Activated naive CD8-positive, alpha-beta T cell treated with anti-CD3 and anti-CD28 coated beads, Interleukin-2, amount 50 U/mL, for 24 hours (primary cell): Measurements from ENCODE around the gene ATXN7L3.

Experiments
- ATAC-seq: fragments of 150-1000 bp; cut with Tn5 transposase; one replicate; pipeline ENCODE4 v1.10.0; 2021
- DNase-seq: peaks from one replicate; pipeline ENCODE4 v3.0.0; 2021
- H3K27ac Mint-ChIP-seq: one replicate; pipeline ENCODE4 v1.8.0; 2021; ENCODE audit warnings: mild to moderate bottlenecking, mixed read lengths
- H3K27me3 Mint-ChIP-seq: one replicate; pipeline ENCODE4 v1.8.0; 2021; ENCODE audit warnings: mixed read lengths
- H3K36me3 Mint-ChIP-seq: one replicate; pipeline ENCODE4 v1.8.0; 2021; ENCODE audit warnings: low read depth, mixed read lengths
- H3K4me1 Mint-ChIP-seq: one replicate; pipeline ENCODE4 v1.8.0; 2021; ENCODE audit warnings: mixed read lengths
- H3K4me3 Mint-ChIP-seq: one replicate; pipeline ENCODE4 v1.8.0; 2021; ENCODE audit warnings: mild to moderate bottlenecking, moderate library complexity, mixed read lengths
- H3K9me3 Mint-ChIP-seq: one replicate; pipeline ENCODE4 v1.8.0; 2021; ENCODE audit warnings: mixed read lengths

ATXN7L3 gene

DNA sequence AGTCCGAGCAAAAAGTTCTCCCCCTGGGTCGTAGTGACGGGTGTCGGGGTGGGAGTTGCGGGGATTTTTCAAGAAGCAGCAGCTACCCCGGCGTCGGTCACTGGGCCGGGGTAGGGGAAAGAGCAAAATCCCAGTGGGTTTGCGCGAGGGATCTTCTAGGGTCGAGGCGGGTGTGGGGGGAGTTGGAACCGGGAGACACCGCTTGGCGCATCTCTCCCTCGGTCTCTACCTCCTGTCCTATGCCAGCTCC lies 22.1 kb upstream of the ATXN7L3 start:
- Mint-ChIP-seq H3K36me3 (peaks cover 9% of the 10 kb centered on the region), H3K27ac (peak overlapping the region; percentile 86), H3K27me3 (no peaks in the 10 kb centered on the region), H3K9me3 (no peaks in the 10 kb centered on the region), H3K4me3 (peak overlapping the region; percentile 89), H3K4me1 (peaks cover 24% of the 10 kb centered on the region)
- DNase-seq (no peak), ATAC-seq (no peak)

DNA sequence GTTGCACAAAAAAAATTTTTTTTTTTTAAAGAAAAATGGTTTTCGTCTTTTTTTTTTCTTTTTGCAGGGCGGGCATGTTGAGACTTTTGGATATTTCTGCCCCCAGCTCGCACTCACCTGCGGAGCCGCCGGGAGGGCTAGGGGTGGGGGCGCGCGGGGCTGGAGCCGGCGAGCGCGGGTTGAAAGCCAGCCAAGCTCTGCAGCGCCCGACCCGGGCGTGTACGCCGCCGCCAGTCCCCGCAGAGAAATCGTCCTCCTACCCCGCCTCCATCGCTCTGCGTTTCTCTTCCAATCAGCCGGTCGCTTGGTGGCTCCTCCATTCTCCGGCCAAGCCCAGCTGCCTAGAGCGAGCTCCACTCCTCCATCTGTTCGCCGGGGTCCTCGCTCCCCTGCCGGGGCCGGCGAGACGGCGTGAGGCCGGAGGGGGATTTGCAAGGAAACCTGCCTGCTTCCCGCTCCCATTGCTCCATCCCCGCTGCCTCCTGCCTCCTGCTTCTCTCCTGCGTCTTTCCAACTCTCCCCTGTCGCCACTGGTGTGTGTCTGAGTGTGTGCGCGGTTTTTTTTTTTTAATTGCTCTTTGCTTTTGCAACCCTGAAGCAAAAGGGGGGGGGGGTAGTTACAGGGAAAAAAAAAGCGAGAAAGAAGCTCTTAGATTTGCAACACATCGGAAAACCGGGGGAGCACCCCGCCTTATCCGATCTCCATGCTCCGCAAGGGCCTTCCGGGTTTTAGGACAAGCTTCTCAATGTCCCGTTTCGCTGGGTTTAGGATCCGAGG lies 21.6 kb upstream of the ATXN7L3 start:
- H3K4me3 Mint-ChIP-seq = peak overlapping the region; percentile 89
- DNase-seq = peak; percentile 73
- peaks cover 30% of the 10 kb centered on the region for H3K4me1 Mint-ChIP-seq
- peak overlapping the region; percentile 86 for H3K27ac Mint-ChIP-seq
- H3K36me3 Mint-ChIP-seq = peaks cover 14% of the 10 kb centered on the region
- H3K9me3 Mint-ChIP-seq = no peaks in the 10 kb centered on the region
- H3K27me3 Mint-ChIP-seq = no peaks in the 10 kb centered on the region
- peak; percentile 18 for ATAC-seq

DNA sequence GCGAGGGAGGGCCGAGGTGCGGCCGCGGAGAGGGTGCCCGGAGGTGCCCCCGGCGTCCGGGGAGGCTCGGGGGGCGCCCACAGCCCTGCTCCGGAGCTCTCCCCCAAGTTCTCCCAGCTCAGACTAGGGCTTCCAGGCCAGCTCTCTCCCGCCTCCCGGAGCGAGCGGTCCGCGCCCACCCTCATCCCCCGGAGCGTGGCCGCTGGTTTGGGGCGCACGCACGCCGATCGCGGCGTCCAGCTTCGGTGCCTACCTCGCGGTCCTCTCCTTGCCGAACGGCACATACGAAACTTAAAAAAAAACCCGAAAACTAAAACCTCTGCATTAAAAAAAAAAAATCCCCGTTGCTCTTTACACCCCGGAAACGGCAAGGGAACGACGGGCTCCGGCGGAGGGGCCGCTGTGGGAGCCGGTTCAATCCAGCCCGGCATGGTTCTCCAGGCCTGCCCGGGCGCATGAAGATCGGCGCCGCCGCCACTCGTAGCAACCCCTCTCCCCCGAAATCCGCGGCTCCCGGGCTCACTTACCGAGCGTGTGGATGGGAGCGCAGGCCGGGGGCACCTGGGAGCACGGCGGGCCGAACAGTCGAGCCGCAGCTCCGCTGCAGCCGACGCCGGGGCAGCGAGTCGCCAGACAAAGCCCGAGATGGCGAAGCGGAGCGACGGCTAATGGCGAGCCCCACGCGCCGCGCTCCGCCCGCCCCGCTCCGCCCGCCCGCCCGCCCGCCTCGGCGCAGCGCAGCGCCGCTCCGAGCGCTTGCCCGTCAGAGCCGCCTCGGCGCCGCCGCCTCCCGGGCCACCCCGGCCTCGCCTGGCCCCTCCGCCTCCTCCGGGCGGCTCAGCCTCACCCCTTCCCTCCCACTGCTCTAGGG lies 20.8 kb upstream of the ATXN7L3 start:
- H3K4me1 Mint-ChIP-seq = peaks cover 38% of the 10 kb centered on the region
- DNase-seq = peak; percentile 62

DNA sequence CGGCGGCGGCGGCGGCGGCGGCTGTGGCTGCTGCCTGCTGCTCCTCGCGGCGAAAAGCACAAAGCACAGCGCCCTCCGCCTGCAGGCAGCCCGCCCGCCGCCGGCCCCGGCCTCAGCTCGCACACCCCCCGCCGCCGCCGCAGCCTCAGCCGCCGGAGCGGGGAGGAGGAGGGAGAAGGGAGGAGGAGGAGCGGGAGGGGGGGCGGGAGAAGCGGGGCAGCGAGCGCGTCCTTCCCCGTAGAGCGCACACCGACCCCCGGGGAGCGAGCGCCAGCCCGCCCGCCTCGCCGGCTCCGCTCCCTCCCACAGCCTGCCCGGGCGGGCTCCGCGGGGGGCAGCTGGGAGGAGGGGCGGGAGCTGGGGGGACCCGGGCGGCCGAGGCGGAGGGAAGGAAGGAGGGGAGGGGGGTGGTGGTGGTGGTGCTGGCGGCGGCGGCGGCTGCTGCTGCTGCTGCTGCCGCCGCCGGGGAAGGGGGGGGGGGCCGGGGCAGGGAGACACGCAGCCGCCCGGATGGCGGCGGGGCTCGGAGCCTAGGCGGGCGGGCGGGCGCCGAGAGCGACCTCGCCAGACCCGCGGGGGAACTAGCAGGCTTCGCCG lies 20.0 kb upstream of the ATXN7L3 start, which contains the start of gene UBTF:
Gene UBTF (minus strand): TSS at position 60 of the 597 bp plus-strand sequence. CDS start 1,446 bp downstream, outside the sequence.
- Mint-ChIP-seq H3K36me3 (peaks cover 30% of the 10 kb centered on the region), H3K9me3 (no peaks in the 10 kb centered on the region), H3K27me3 (no peaks in the 10 kb centered on the region), H3K4me1 (peaks cover 45% of the 10 kb centered on the region), H3K27ac (peak within 1 kb of the TSS; percentile 93), H3K4me3 (peak within 1 kb of the TSS; percentile 95)
- peak; percentile 66 for DNase-seq
- peak; percentile 3 for ATAC-seq

More for the DNA sequence above, 20.8 kb upstream of the ATXN7L3 start:
- peak; percentile 18 for ATAC-seq
- H3K27ac Mint-ChIP-seq = peak overlapping the region; percentile 93
- H3K9me3 Mint-ChIP-seq = no peaks in the 10 kb centered on the region
- H3K4me3 Mint-ChIP-seq = peak overlapping the region; percentile 89
- no peaks in the 10 kb centered on the region for H3K27me3 Mint-ChIP-seq
- H3K36me3 Mint-ChIP-seq = peaks cover 23% of the 10 kb centered on the region

DNA sequence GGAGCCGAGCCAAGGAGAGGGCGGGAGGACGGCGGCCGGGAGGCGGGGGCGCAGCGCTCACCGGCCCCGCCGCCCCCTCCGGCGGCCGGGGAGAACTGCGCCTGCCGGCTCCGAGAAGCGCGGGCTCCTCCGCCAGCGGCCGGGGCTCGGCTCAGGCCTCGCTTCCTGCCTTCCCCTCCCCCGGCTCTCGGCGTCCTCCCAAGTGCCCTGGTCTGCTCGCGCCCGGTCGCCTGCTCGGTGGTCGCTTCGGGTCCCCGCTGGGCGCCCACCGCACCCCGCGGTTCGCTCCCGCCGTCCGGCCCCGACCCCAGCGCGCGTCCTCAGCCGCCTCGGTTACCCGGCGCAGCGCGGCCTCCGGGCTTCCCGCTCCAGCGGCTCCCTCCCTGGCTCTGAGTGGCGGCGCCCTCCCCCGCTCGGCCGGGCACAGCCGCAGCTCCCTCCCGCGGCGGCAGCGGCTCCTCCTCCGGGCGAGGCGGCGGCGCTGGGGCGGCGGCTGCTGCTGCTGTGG lies 19.5 kb upstream of the ATXN7L3 start:
- ATAC-seq = peak; percentile 34
- Mint-ChIP-seq H3K4me3 (no peak overlapping the region), H3K9me3 (no peaks in the 10 kb centered on the region), H3K27me3 (no peaks in the 10 kb centered on the region), H3K27ac (no peak overlapping the region), H3K4me1 (peaks cover 51% of the 10 kb centered on the region), H3K36me3 (peaks cover 35% of the 10 kb centered on the region)
- peak; percentile 78 for DNase-seq

DNA sequence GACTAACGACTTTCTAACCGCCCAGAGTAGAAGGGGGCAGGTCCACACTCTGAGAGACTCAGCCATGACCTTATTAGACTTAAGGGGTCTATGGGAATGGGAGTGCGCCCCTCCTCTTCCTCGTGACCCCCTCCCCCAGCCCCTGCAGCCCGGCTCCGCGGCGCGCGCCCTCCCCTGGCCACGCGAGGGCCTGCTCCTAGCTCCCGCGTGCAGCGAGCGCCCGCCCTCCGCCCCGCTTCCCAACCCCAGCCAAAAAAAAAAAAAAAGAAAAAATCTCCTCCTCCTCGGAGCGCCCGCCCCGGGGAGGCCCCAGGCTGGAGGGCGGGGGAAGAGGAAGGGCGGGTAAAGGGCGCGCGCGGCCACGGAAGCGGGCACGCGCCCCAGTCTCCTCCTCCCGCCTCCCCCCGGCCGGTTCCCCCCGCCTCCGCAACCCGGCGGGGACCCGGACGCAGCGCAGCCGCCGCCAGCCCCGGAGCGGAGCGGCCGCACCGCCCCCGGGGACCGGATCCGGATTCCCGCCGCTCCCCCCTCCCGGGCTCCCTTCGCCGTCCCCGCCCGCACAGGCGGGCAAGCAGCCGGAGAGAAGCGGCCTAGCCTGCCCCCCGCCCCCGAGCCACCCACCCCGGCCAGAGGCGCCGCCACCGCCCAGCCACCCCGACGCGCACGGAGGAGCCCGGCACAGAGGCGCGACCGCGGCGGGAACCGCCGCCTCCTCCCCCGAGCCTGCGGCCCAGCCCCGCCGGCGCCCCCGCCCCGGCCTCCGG lies 18.8 kb upstream of the ATXN7L3 start:
- DNase-seq = peak; percentile 88
- Mint-ChIP-seq H3K4me3 (peak overlapping the region; percentile 95), H3K27me3 (no peaks in the 10 kb centered on the region), H3K4me1 (peaks cover 57% of the 10 kb centered on the region), H3K9me3 (no peaks in the 10 kb centered on the region), H3K36me3 (peaks cover 42% of the 10 kb centered on the region), H3K27ac (peak overlapping the region; percentile 99)
- ATAC-seq = peak; percentile 34

DNA sequence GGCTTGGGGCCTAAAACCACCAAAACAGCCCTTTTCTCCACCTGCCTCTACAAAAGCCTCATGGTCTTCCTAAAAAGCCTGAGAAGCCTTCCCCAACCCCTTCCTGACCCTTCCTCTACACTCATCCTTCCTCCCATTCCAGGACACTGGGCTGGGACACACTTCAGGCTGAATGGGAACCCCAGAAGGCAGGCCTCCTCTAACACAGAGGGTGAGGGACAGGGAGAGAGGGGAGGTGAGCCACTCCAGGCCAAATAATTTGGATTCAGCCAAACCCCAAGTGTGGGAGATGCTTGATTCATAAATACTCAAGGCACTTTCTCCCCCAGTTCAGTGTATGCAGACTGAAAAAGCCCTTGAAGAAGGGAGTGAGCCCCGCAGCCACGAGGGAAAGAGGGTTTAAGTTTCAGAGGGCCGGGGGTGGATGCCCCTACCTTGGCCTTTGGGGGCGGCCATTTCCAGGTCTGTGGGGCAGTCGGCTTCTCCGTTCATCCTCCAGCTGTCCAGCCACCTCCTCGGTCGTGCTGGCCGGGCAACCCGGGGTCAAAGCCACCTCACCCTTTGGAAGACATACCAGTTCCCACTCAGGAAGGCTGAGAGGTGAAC lies 18.2 kb upstream of the ATXN7L3 start:
- H3K9me3 Mint-ChIP-seq = no peaks in the 10 kb centered on the region
- DNase-seq = no peak
- peak overlapping the region; percentile 99 for H3K27ac Mint-ChIP-seq
- H3K4me1 Mint-ChIP-seq = peaks cover 62% of the 10 kb centered on the region
- no peaks in the 10 kb centered on the region for H3K27me3 Mint-ChIP-seq
- ATAC-seq = no peak
- peaks cover 48% of the 10 kb centered on the region for H3K36me3 Mint-ChIP-seq
- H3K4me3 Mint-ChIP-seq = peak overlapping the region; percentile 95

DNA sequence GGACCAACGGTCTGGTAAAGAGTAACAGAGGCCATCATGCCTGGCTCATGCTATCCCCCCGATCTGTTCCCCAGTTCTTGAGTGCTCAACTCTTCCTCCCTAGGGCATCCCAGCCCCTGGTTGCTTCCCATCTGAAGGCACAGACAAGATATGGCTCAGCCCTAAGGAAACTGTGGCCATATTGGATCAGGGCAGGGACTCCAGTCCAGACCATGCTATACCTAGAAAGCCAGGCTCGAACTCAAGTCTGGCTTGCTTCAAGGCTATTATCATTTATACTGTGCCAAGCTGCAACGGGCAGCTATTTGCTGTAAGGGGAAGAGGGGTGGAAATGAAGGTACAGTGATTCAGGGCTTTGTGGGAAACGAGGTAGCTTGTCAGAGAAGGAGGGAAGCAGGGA lies 17.0 kb upstream of the ATXN7L3 start:
- peaks cover 57% of the 10 kb centered on the region for H3K4me1 Mint-ChIP-seq
- no peak for DNase-seq
- H3K36me3 Mint-ChIP-seq = peaks cover 50% of the 10 kb centered on the region
- peak overlapping the region; percentile 99 for H3K27ac Mint-ChIP-seq
- H3K4me3 Mint-ChIP-seq = peak overlapping the region; percentile 95
- no peak for ATAC-seq
- H3K27me3 Mint-ChIP-seq = no peaks in the 10 kb centered on the region
- H3K9me3 Mint-ChIP-seq = no peaks in the 10 kb centered on the region

DNA sequence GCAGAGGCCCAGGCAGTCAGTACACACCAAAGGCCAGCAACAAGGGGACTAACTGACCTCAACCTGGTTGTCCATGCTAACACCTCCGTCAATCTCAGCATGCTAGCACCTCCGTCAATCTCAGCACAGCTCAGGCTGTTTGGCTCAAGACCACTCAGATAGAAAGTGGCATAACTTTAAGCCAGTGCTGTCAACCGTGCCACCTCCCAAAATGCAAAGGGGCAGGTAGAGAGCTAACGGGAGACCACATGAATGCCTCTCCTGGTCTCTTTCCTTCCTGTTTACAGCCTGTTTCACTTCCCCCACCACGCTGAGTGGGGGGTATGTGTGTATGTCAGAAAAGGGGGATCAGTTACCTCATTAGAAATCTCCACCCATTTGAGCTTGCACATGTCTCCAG lies 16.5 kb upstream of the ATXN7L3 start:
- ATAC-seq (peak; percentile 5), DNase-seq (peak; percentile 53)
- H3K4me3 Mint-ChIP-seq = peak overlapping the region; percentile 95
- H3K9me3 Mint-ChIP-seq = no peaks in the 10 kb centered on the region
- peak overlapping the region; percentile 99 for H3K27ac Mint-ChIP-seq
- peaks cover 56% of the 10 kb centered on the region for H3K4me1 Mint-ChIP-seq
- H3K27me3 Mint-ChIP-seq = no peaks in the 10 kb centered on the region
- H3K36me3 Mint-ChIP-seq = peaks cover 50% of the 10 kb centered on the region

DNA sequence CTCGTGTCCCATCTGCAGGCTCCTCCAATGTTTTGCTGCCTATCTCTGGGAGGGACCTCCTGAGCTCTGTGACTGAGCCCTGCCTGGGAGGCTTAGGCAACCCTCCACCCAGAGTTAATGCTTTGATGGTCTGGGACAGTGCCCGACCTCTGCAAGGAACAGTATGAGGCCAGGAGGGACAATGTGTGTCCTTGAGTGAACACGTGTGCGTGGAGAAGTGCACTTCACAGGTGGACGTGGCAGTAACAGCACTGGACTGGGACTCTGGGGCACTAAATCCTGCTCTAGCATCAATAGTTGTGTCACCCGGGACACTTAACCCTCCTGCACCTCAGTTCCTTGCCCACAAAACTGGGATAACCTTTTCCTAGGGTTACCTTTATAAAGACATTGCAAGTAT lies 15.2 kb upstream of the ATXN7L3 start:
- Mint-ChIP-seq H3K36me3 (peaks cover 53% of the 10 kb centered on the region), H3K4me1 (peaks cover 63% of the 10 kb centered on the region), H3K27ac (peak overlapping the region; percentile 99), H3K9me3 (no peaks in the 10 kb centered on the region), H3K27me3 (no peaks in the 10 kb centered on the region), H3K4me3 (peak overlapping the region; percentile 95)
- no peak for DNase-seq
- no peak for ATAC-seq

DNA sequence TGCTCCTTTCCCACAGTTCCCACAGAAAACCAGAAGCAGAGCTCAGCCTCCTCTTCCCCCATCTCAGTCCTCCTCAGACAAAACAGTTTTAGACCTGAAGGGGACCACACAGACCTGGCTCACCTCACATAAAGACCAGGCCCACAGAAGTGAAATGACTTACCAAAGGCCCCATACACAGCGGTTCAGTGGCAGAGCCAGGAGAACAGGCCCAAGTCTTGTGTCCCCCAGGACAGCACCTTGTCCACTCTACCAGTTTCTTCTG lies 14.5 kb upstream of the ATXN7L3 start:
- Mint-ChIP-seq H3K9me3 (no peaks in the 10 kb centered on the region), H3K4me3 (peak overlapping the region; percentile 32), H3K36me3 (peaks cover 60% of the 10 kb centered on the region), H3K27ac (peak overlapping the region; percentile 99), H3K4me1 (peaks cover 70% of the 10 kb centered on the region), H3K27me3 (no peaks in the 10 kb centered on the region)
- no peak for DNase-seq
- ATAC-seq = no peak

DNA sequence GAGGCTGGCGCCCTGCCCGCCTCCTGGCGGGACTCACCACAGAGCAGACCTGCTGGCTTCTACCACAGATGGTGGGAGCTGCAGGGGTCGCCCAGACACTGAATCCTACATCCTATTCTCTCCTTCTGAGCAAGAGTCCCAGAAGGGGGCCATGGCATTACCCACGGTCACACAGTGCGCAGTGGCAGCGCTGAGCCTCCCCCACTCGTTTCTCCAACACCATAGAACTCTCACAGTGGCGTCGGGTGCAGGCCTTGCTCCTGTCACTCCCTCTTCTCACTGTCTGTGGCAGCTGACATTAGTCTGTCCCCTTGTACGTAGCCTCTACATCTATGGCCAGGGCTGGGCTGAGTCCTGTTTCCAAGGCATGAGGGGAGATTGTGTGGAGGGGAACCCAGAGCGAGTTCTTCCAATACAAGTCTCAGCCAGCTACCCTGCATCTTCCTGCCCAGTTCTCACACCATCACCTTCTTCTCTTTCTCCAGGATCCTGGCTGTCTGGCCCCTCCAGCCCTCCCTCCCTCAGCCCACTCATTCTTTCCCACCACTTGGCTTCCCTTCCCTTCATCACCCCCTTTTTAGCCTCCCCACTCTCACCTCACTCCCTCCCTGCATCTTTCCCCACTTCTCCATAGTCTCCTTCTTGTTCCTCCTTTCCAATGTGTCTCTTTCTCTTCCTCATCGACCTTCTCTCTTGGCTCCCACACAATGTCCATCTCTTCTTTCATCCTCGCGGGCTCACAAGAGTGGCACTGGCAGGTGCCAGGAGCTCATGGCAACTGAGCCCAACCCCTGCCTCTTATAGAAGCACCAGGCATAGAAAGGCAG lies 13.9 kb upstream of the ATXN7L3 start:
- Mint-ChIP-seq H3K36me3 (peaks cover 64% of the 10 kb centered on the region), H3K9me3 (no peaks in the 10 kb centered on the region), H3K27me3 (no peaks in the 10 kb centered on the region), H3K4me1 (peaks cover 74% of the 10 kb centered on the region), H3K4me3 (peak overlapping the region; percentile 32), H3K27ac (peak overlapping the region; percentile 99)
- no peak for ATAC-seq
- DNase-seq = no peak
